Neuronal stem cell (in vitro differentiated cells): Measurements from ENCODE around the gene ITPR2.
A peak's percentile ranks its signal among the peaks of the same experiment; 100 is the strongest.

ENCODE experiments used
- DNase-seq: peaks from one replicate; pipeline ENCODE4 v3.0.0-alpha.2; 2013; ENCODE audit warnings: low spot score
- H2AFZ ChIP-seq: one replicate; pipeline ENCODE4 v1.6.1; 2013; ENCODE audit warnings: mild to moderate bottlenecking, low read length, inconsistent platforms
- H2AK5ac ChIP-seq: 2 replicates; pipeline ENCODE4 v1.6.1; 2013; ENCODE audit warnings: low read depth, mild to moderate bottlenecking, inconsistent platforms, low read length, moderate library complexity, mixed read lengths
- H2BK120ac ChIP-seq: 2 replicates; pipeline ENCODE4 v1.6.1; 2013; ENCODE audit warnings: low read depth, mild to moderate bottlenecking, inconsistent platforms, low read length, moderate library complexity, mixed read lengths
- H2BK12ac ChIP-seq: one replicate; pipeline ENCODE4 v1.6.1; 2013; ENCODE audit warnings: low read length, inconsistent platforms
- H2BK15ac ChIP-seq: 2 replicates; pipeline ENCODE4 v1.6.1; 2013; ENCODE audit warnings: mild to moderate bottlenecking, low read length, inconsistent platforms, mixed read lengths
- H2BK5ac ChIP-seq: one replicate; pipeline ENCODE4 v1.6.1; 2013; ENCODE audit warnings: inconsistent platforms, mild to moderate bottlenecking, low read length, moderate library complexity
- H3K14ac ChIP-seq: one replicate; pipeline ENCODE4 v1.6.1; 2013; ENCODE audit warnings: low read length, inconsistent platforms
- H3K18ac ChIP-seq: 2 replicates; pipeline ENCODE4 v1.6.1; 2013; ENCODE audit warnings: low read length, inconsistent platforms
- H3K23ac ChIP-seq: 2 replicates; pipeline ENCODE4 v1.6.1; 2013; ENCODE audit warnings: low read depth, mild to moderate bottlenecking, mixed read lengths, low read length, inconsistent platforms; ENCODE audit not compliant: poor library complexity
- H3K27ac ChIP-seq: replicated peaks from 3 replicates; pipeline ENCODE4 v1.5.1; 2013; ENCODE audit warnings: low read length, inconsistent platforms
- H3K27me3 ChIP-seq, 3 experiments: 2 replicates each; pipeline ENCODE4 v1.6.1; 2013; ENCODE audit warnings: low read length in 3 of 3, mild to moderate bottlenecking in 2 of 3, inconsistent platforms in 1 of 3, low read depth in 1 of 3, mixed read lengths in 1 of 3, moderate library complexity in 1 of 3; ENCODE audit not compliant: control insufficient read depth in 3 of 3, insufficient read depth in 3 of 3
- H3K36me3 ChIP-seq, 2 donors: replicated peaks in 1 of 2; 2 replicates each; pipeline ENCODE4 v1.6.1; 2013; ENCODE audit warnings: low read length in 2 of 2; ENCODE audit not compliant: control insufficient read depth in 2 of 2, insufficient read depth in 2 of 2
- H3K4ac ChIP-seq: 2 replicates; pipeline ENCODE4 v1.6.1; 2013; ENCODE audit warnings: inconsistent platforms, mild to moderate bottlenecking, low read length, moderate library complexity
- H3K4me1 ChIP-seq, 2 donors: 1 replicate in 1 of 2; 2 replicates in 1 of 2; pipeline ENCODE4 v1.6.1; 2013; ENCODE audit warnings: low read length in 2 of 2, low read depth in 1 of 2; ENCODE audit not compliant: control insufficient read depth in 2 of 2, insufficient read depth in 1 of 2
- H3K4me2 ChIP-seq: one replicate; pipeline ENCODE4 v1.6.1; 2013; ENCODE audit warnings: mild to moderate bottlenecking, low read length, inconsistent platforms; ENCODE audit not compliant: insufficient read depth, poor library complexity, severe bottlenecking
- H3K4me3 ChIP-seq, 2 donors: 2 replicates each; pipeline ENCODE4 v1.5.1; 2013; ENCODE audit warnings: low read length in 2 of 2, mild to moderate bottlenecking in 2 of 2, inconsistent platforms in 1 of 2, moderate library complexity in 1 of 2
- H3K79me1 ChIP-seq: one replicate; pipeline ENCODE4 v1.6.1; 2013; ENCODE audit warnings: low read depth, mild to moderate bottlenecking, inconsistent platforms, low read length, moderate library complexity
- H3K9ac ChIP-seq: one replicate; pipeline ENCODE4 v1.6.1; 2013; ENCODE audit warnings: mild to moderate bottlenecking, low read depth, low read length, inconsistent platforms; ENCODE audit not compliant: poor library complexity
- H3K9me3 ChIP-seq, 2 donors: replicated peaks in 1 of 2; 2 replicates each; pipeline versions ENCODE3 to v1.6.1; 2013; ENCODE audit warnings: low read length in 2 of 2, mild to moderate bottlenecking in 2 of 2, inconsistent platforms in 1 of 2, low read depth in 1 of 2, mixed read lengths in 1 of 2, moderate library complexity in 1 of 2; ENCODE audit not compliant: control insufficient read depth in 2 of 2, insufficient read depth in 1 of 2
- H4K8ac ChIP-seq: one replicate; pipeline ENCODE4 v1.6.1; 2013; ENCODE audit warnings: low read depth, mild to moderate bottlenecking, inconsistent platforms, low read length, moderate library complexity
- H4K91ac ChIP-seq: one replicate; pipeline ENCODE4 v1.6.1; 2013; ENCODE audit warnings: low read length, low read depth, mild to moderate bottlenecking, inconsistent platforms; ENCODE audit not compliant: poor library complexity
- WGBS, 2 donors: extraction: QIAGEN DNeasy Blood & Tissue Kit; methylation state at CpG; one replicate each; pipeline ENCODE4 v1.1.7; 2013; ENCODE audit warnings: missing lambda C conversion rate in 2 of 2, mixed read lengths in 1 of 2; ENCODE audit not compliant: insufficient read length in 2 of 2, insufficient replicate concordance in 1 of 2; ENCODE audit errors: extremely low coverage in 2 of 2; 5-methylcytosine and 5-hydroxymethylcytosine counted together

ITPR2 gene

GRCh38 chr12:26632756-26633155 is 200.2 kb downstream of the ITPR2 start:
- no peaks in the 10 kb centered on the region for H3K36me3 ChIP-seq
- no peak for DNase-seq
- H3K14ac ChIP-seq: no peak overlapping the region
- H3K9me3 ChIP-seq: no peaks in the 10 kb centered on the region
- no peak overlapping the region for H3K18ac ChIP-seq
- H3K23ac ChIP-seq: no peak overlapping the region
- H4K91ac ChIP-seq: no peak overlapping the region
- H2BK15ac ChIP-seq: no peak overlapping the region
- no CpG with 5 or more reads among the region's 6 CpGs for WGBS, 2 donors
- no peak overlapping the region for H3K9ac ChIP-seq
- H3K4me3 ChIP-seq: no peak overlapping the region
- H2BK12ac ChIP-seq: no peak overlapping the region
- no peak overlapping the region for H3K4me2 ChIP-seq
- H2BK5ac ChIP-seq: no peak overlapping the region
- no peak overlapping the region for H2BK120ac ChIP-seq
- H2AFZ ChIP-seq: no peak overlapping the region
- H3K79me1 ChIP-seq: no peaks in the 10 kb centered on the region
- H3K4me1 ChIP-seq: peaks cover 2 to 3% of the 10 kb centered on the region in 2 donors
- H3K27me3 ChIP-seq: no peaks in the 10 kb centered on the region
- H2AK5ac ChIP-seq: no peak overlapping the region
- no peak overlapping the region for H3K4ac ChIP-seq
- no peak overlapping the region for H3K27ac ChIP-seq
- H4K8ac ChIP-seq: no peak overlapping the region

GRCh38 chr12:26631846-26632245 is 201.1 kb downstream of the ITPR2 start:
- Histone ChIP-seq H3K4me2 (no peak overlapping the region), H3K27ac (no peak overlapping the region), H3K23ac (no peak overlapping the region), H2BK15ac (no peak overlapping the region), H3K27me3 (no peaks in the 10 kb centered on the region), H4K91ac (no peak overlapping the region), H4K8ac (no peak overlapping the region), H3K14ac (no peak overlapping the region), H3K4ac (no peak overlapping the region), H3K9me3 (no peaks in the 10 kb centered on the region), H3K9ac (no peak overlapping the region), H3K18ac (no peak overlapping the region), H3K4me1 (peaks cover 2 to 3% of the 10 kb centered on the region in 2 donors), H2BK12ac (no peak overlapping the region), H2AFZ (no peak overlapping the region), H3K36me3 (no peaks in the 10 kb centered on the region), H2BK120ac (no peak overlapping the region), H3K4me3 (no peak overlapping the region), H2AK5ac (no peak overlapping the region), H3K79me1 (no peaks in the 10 kb centered on the region), H2BK5ac (no peak overlapping the region)
- WGBS, 2 donors: no CpG with 5 or more reads among the region's 6 CpGs
- no peak for DNase-seq

- Histone ChIP-seq H2AFZ (peak overlapping the region; percentile 7), H4K8ac (no peak overlapping the region), H2AK5ac (no peak overlapping the region), H2BK12ac (no peak overlapping the region), H3K4me3 (no peak overlapping the region), H3K9me3 (no peaks in the 10 kb centered on the region), H3K27ac (no peak overlapping the region), H2BK5ac (no peak overlapping the region), H3K18ac (no peak overlapping the region), H3K79me1 (no peaks in the 10 kb centered on the region), H3K27me3 (no peaks in the 10 kb centered on the region), H3K23ac (no peak overlapping the region), H3K9ac (no peak overlapping the region), H3K4me2 (no peak overlapping the region), H2BK120ac (no peak overlapping the region), H2BK15ac (no peak overlapping the region), H3K36me3 (no peaks in the 10 kb centered on the region), H3K4ac (no peak overlapping the region), H3K4me1 (peaks cover 2 to 3% of the 10 kb centered on the region in 2 donors), H3K14ac (no peak overlapping the region), H4K91ac (no peak overlapping the region)
- WGBS, 2 donors: no CpG with 5 or more reads among the region's 10 CpGs
- DNase-seq: no peak
Observed at GRCh38 chr12:26630546-26631027, 202.4 kb downstream of the ITPR2 start.

- H3K27ac ChIP-seq: no peak overlapping the region
- H3K18ac ChIP-seq: no peak overlapping the region
- H3K79me1 ChIP-seq: no peaks in the 10 kb centered on the region
- no peak overlapping the region for H2BK12ac ChIP-seq
- H2AFZ ChIP-seq: peak overlapping the region; percentile 15
- no peak overlapping the region for H2AK5ac ChIP-seq
- no peak overlapping the region for H3K14ac ChIP-seq
- H2BK120ac ChIP-seq: no peak overlapping the region
- H4K8ac ChIP-seq: no peak overlapping the region
- H3K27me3 ChIP-seq: no peaks in the 10 kb centered on the region
- DNase-seq: no peak
- no peaks in the 10 kb centered on the region for H3K9me3 ChIP-seq
- no peak overlapping the region for H2BK15ac ChIP-seq
- no peak overlapping the region for H3K4ac ChIP-seq
- H4K91ac ChIP-seq: no peak overlapping the region
- WGBS, 2 donors: no CpG with 5 or more reads among the region's 1 CpG
- no peak overlapping the region for H3K4me2 ChIP-seq
- H3K36me3 ChIP-seq: no peaks in the 10 kb centered on the region
- no peak overlapping the region for H3K23ac ChIP-seq
- no peak overlapping the region for H2BK5ac ChIP-seq
- no peak overlapping the region for H3K4me3 ChIP-seq
- peaks cover 2 to 3% of the 10 kb centered on the region in 2 donors for H3K4me1 ChIP-seq
- H3K9ac ChIP-seq: no peak overlapping the region
Observed at GRCh38 chr12:26629864-26630263, 203.1 kb downstream of the ITPR2 start.
